H1 (cell line): Measurements from ENCODE around the gene OMP. TPM values are rescaled to one million over a fixed set of nuclear protein-coding genes. Genes with fewer than 3 reads are reported as not detected.

Experiments used
- PHF8 ChIP-seq: fragments of 200-600 bp; sonication (generic); conservative IDR thresholded peaks from 2 replicates; pipeline ENCODE4 v1.7.1; 2012; ENCODE audit warnings: low read depth, mild to moderate bottlenecking, inconsistent platforms, low read length, moderate library complexity
- SUZ12 ChIP-seq: fragments of 200-600 bp; sonication (generic); IDR thresholded peaks from 2 replicates; pipeline ENCODE4 v1.6.1; 2012; ENCODE audit warnings: mild to moderate bottlenecking, inconsistent platforms, low read length, moderate library complexity, mixed read lengths
- TEAD4 ChIP-seq: IDR thresholded peaks from 2 replicates; pipeline ENCODE4 v1.6.1; 2012; ENCODE audit warnings: low read depth, low read length, inconsistent platforms, mixed read lengths
- ZNF274 ChIP-seq: IDR thresholded peaks from 2 replicates; pipeline ENCODE4 v1.7.0; 2012; ENCODE audit warnings: low read length, borderline replicate concordance; ENCODE audit errors: extremely low read depth
- polyA plus RNA-seq, 7 experiments: library from polyadenylated mRNA; depleted of rRNA in 3 of 7; stranded (reverse) in 5 of 7; unstranded in 2 of 7; fragments of >200 nt in 5 of 7; fragments of 200-250 nt in 2 of 7; gene quantifications; 1 replicate in 5 of 7; 2 replicates in 1 of 7; 4 replicates in 1 of 7; pipeline versions ENCODE4 v1.2.1 to v1.2.3, GENCODE V29; 2011 to 2013; ENCODE audit warnings: missing spikeins in 2 of 7, mixed read lengths in 2 of 7
- total RNA-seq: library from RNA; stranded (reverse); fragmentation: NEBNext Ultra II Directional; extraction: Animal tissue kit (Norgen Biotek cat#: 25700); gene quantifications from 2 replicates; pipeline ENCODE4 v1.2.1, GENCODE V29; 2021
- TF ChIP-seq, protein P1 (sequence below): IDR thresholded peaks from 2 replicates; pipeline ENCODE4 v1.6.1; 2011; ENCODE audit warnings: low read length, improper control_type of control experiment
- TF ChIP-seq, protein P2 (sequence below), 3 experiments: IDR thresholded peaks; 1 replicate in 2 of 3; 2 replicates in 1 of 3; pipeline versions ENCODE4 v1.5.1 to v1.6.1; 2011; ENCODE audit warnings: low read length in 3 of 3, mild to moderate bottlenecking in 3 of 3, inconsistent platforms in 2 of 3, low read depth in 1 of 3, moderate library complexity in 1 of 3; ENCODE audit not compliant: insufficient read depth in 1 of 3; ENCODE audit errors: control extremely low read depth in 1 of 3

Gene OMP
- total and polyA plus RNA-seq, 2 of the 8 experiments (the other 6 are each of a cell fraction or from before 2014, with no cell fraction given), result not detected

DNA sequence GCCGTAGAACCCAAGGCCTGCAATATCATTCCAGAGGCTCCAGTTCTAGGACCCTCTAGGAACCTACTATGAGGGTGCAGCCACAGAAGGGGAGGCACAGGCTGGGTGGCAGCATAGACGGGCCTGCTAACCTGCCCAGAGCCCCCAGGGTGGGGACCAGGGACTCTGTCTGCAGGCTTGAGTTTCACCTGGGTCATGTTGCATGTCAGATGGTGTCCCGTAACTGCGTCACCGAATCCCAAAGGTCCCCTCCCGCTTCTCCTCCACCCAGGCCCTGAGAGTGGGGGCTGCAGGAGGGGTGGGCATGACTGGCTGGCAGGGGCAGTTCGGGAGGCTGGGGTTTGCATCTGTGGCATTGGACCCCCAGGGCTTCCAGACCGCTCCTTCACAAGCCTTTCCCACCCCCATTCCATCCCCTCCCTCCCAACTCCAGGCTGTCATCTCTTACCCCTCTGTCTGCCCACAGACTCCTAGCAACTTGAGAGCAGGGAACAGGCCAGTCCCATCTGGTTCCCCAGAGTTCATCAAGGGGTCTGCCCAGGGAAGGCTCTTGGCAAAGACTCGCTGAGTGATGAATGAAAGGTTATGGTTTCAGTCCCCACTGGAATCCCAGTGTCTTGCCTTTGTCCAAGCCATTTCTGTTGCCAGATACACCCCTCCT lies 41.7 kb downstream of the OMP start (continued):
- TF ChIP-seq, protein P1, sequence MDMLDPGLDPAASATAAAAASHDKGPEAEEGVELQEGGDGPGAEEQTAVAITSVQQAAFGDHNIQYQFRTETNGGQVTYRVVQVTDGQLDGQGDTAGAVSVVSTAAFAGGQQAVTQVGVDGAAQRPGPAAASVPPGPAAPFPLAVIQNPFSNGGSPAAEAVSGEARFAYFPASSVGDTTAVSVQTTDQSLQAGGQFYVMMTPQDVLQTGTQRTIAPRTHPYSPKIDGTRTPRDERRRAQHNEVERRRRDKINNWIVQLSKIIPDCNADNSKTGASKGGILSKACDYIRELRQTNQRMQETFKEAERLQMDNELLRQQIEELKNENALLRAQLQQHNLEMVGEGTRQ, result no peak
- TF ChIP-seq SUZ12, result no peak
- TF ChIP-seq TEAD4, result no peak
- no peak for TF ChIP-seq PHF8
- TF ChIP-seq, protein P2, sequence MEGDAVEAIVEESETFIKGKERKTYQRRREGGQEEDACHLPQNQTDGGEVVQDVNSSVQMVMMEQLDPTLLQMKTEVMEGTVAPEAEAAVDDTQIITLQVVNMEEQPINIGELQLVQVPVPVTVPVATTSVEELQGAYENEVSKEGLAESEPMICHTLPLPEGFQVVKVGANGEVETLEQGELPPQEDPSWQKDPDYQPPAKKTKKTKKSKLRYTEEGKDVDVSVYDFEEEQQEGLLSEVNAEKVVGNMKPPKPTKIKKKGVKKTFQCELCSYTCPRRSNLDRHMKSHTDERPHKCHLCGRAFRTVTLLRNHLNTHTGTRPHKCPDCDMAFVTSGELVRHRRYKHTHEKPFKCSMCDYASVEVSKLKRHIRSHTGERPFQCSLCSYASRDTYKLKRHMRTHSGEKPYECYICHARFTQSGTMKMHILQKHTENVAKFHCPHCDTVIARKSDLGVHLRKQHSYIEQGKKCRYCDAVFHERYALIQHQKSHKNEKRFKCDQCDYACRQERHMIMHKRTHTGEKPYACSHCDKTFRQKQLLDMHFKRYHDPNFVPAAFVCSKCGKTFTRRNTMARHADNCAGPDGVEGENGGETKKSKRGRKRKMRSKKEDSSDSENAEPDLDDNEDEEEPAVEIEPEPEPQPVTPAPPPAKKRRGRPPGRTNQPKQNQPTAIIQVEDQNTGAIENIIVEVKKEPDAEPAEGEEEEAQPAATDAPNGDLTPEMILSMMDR (IDR thresholded peaks at IDR 0.05; ENCODE audit: control extremely low read depth in 1 of 3, insufficient read depth in 1 of 3, low read depth in 1 of 3, low read length in 3 of 3), result no peak
- no peak for TF ChIP-seq ZNF274
